Colonic mucosa (tissue), 4 donors: ENCODE measurements around the gene RFTN1. TPM values are rescaled to one million over a fixed set of nuclear protein-coding genes. Genes with fewer than 3 reads are reported as not detected.
A peak's percentile ranks its signal among the peaks of the same experiment; 100 is the strongest.
"Not testable (repeated sequence)": the region's sequence is repeated elsewhere in the genome, so short reads cannot be mapped to it uniquely, and the experiment has no call there.

ENCODE experiments used
- DNase-seq: peaks from one replicate; pipeline ENCODE4 v3.0.0-alpha.2; 2020
- H3K27ac ChIP-seq: fragments of 200-600 bp; one replicate; pipeline ENCODE4 v1.8.0; 2021
- H3K27me3 ChIP-seq: fragments of 200-600 bp; one replicate; pipeline ENCODE4 v1.8.0; 2021
- H3K36me3 ChIP-seq: fragments of 200-600 bp; one replicate; pipeline ENCODE4 v1.8.0; 2021
- H3K4me1 ChIP-seq: fragments of 200-600 bp; one replicate; pipeline ENCODE4 v1.8.0; 2021; ENCODE audit warnings: mild to moderate bottlenecking
- H3K4me3 ChIP-seq: fragments of 200-600 bp; one replicate; pipeline ENCODE4 v1.8.0; 2021
- H3K9ac ChIP-seq, 2 donors: one replicate each; pipeline ENCODE4 v1.7.0; 2013; ENCODE audit warnings: control low read depth in 2 of 2, low read depth in 2 of 2, low read length in 2 of 2
- H3K9me3 ChIP-seq: fragments of 200-600 bp; one replicate; pipeline ENCODE4 v1.8.0; 2021
- intact Hi-C: fragments of 100-400 bp; cut with DNase I; formaldehyde crosslinking; loops from one replicate; pipeline ENCODE4 v1.14.1; 2022
- total RNA-seq, 2 donors: library from RNA; stranded (reverse); fragmentation: NEBNext Ultra II Directional in 1 of 2; extraction: Animal tissue kit (Norgen Biotek cat#: 25700) in 1 of 2; gene quantifications; one replicate each; pipeline ENCODE4 v1.2.1, GENCODE V29; 2021
- TF ChIP-seq, protein P1 (sequence below): fragments of 200-600 bp; IDR thresholded peaks from one replicate; pipeline ENCODE4 v1.8.0; 2022; ENCODE audit warnings: antibody characterized with exemption, mild to moderate bottlenecking
- donor health status: healthy.
- donor health status: DM: no; HTN: no; CAD: no.
- donor health status: DM: no; HTN: no; CAD: no.

RFTN1 gene
- total RNA-seq, 2 donors from 2014 or later = 4.0 to 10.2 TPM

DNA sequence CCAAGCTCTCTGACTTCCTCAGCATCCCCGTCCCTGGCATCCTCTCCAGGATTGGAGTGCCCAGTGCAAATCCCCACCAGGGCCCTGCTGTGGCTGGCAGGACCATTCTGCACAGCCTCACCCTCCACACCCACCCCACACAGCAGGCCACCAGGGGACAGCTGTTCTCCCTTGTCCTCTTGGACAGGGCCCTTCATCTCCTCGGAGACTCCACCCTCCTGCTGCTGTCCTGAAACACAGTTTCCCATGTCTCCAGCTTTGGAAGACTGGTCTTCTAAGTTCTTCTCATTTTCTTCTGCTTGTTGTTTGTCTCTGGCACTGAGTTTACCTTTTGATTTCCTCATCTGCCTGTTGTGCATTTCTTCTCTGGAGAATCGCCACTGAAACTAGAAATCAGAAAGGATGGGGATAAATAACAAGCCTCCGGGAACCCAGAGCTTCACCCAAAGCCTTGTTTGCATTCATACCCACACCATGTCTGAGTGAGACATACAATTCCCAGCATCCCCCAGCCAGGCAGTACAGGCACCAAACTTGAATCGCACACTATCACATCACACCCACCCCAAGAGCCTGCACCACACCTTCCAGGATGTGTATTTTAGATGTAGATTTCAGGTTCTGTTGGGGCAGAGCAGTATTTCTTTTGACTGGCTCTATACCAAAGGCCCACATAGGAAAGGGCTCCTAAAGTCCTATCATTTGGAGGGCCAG is 196.5 kb downstream of the RFTN1 start:
- intact Hi-C loops = no loop called here
- Histone ChIP-seq H3K4me1 (no peaks in the 10 kb centered on the region), H3K9ac (no peak overlapping the region), H3K36me3 (no peaks in the 10 kb centered on the region), H3K27me3 (no peaks in the 10 kb centered on the region), H3K27ac (no peak overlapping the region), H3K4me3 (no peak overlapping the region), H3K9me3 (no peaks in the 10 kb centered on the region)
- TF ChIP-seq, protein P1, sequence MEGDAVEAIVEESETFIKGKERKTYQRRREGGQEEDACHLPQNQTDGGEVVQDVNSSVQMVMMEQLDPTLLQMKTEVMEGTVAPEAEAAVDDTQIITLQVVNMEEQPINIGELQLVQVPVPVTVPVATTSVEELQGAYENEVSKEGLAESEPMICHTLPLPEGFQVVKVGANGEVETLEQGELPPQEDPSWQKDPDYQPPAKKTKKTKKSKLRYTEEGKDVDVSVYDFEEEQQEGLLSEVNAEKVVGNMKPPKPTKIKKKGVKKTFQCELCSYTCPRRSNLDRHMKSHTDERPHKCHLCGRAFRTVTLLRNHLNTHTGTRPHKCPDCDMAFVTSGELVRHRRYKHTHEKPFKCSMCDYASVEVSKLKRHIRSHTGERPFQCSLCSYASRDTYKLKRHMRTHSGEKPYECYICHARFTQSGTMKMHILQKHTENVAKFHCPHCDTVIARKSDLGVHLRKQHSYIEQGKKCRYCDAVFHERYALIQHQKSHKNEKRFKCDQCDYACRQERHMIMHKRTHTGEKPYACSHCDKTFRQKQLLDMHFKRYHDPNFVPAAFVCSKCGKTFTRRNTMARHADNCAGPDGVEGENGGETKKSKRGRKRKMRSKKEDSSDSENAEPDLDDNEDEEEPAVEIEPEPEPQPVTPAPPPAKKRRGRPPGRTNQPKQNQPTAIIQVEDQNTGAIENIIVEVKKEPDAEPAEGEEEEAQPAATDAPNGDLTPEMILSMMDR = no peak
- DNase-seq = no peak

DNA sequence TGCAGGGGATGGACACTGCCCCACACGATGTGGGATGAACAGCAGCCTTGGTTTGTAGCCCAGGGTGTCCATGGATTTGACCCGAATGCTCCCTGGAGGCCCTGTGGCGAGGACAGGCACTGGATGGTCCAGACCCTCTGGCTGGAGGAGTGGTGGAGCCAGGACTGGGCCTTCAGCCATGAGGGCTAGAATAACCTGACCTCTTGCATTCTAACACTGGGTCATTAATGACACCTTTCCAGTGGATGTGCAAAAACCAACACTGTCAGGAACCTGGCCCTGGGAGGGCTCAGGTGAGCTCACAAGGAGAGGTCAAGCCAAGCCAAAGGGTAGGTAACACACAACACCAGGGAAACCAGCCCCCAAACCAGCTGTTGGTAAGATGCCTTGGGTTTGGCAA is 197.1 kb downstream of the RFTN1 start:
- Histone ChIP-seq H3K4me3 (no peak overlapping the region), H3K27ac (no peak overlapping the region), H3K4me1 (no peaks in the 10 kb centered on the region), H3K9ac (no peak overlapping the region), H3K27me3 (no peaks in the 10 kb centered on the region), H3K36me3 (no peaks in the 10 kb centered on the region), H3K9me3 (no peaks in the 10 kb centered on the region)
- intact Hi-C loops = no loop called here
- TF ChIP-seq, protein P1 = no peak
- no peak for DNase-seq

DNA sequence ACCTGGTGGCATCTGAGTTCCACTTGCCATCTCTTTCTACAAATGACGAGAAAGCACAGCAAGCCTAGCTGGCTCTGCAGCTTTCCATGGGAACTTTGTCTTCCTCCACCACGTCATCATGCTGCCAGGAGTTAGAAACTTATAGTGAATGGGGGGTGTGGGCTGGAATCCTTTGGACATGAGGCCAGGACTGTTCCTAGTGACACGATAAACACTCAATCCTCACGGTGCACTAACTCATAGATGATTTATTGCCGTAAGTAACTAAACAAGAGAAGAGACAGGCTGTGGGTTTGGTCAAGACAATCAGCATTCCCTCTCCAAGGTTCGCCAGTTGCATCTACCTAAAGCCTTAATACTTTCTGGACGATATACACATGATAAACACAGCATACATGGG is 197.9 kb downstream of the RFTN1 start:
- no peak overlapping the region for H3K4me3 ChIP-seq
- intact Hi-C loops = no loop called here
- H3K27ac ChIP-seq = no peak overlapping the region

DNA sequence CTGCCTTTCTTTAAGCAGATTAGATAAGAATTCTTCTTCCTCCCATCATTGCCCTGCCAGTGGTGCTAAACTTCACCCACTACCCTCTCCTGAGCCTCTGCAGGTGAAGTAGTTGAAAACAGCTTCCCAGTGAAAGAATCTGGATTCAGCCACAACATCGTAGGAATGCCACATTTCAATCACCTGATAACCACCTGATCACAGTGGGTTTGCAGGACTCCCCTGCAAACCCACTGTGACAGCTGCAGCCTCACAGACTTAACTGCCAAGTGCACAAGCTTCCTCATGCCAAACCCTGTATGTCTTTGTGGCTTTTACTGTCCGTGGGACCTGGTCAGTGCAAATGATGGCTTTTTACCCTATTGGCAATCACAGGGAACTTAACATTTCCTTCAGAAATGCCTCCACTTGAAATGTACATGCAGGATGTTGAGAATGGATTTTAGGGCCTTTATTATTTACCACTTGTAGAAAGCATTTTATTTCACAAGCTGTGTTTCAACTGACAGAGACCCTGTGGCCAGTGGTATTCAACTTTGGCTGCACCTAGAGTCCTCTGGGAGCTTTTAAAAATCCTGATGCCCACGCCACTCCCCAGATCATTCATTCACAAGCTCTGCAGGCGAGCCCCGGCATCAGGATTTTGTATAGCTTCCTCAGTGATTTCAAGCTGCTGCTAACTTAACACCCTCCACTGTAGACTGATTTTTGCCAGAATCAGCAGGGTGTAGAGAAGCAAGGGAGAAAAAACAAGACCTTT is 199.4 kb downstream of the RFTN1 start:
- Histone ChIP-seq H3K9ac (no peak overlapping the region), H3K27ac (no peak overlapping the region)

More for the DNA sequence above, 197.9 kb downstream of the RFTN1 start:
- Histone ChIP-seq H3K9me3 (no peaks in the 10 kb centered on the region), H3K9ac (no peak overlapping the region), H3K36me3 (no peaks in the 10 kb centered on the region), H3K27me3 (no peaks in the 10 kb centered on the region), H3K4me1 (no peaks in the 10 kb centered on the region)
- TF ChIP-seq, protein P1 = no peak
- DNase-seq = no peak

DNA sequence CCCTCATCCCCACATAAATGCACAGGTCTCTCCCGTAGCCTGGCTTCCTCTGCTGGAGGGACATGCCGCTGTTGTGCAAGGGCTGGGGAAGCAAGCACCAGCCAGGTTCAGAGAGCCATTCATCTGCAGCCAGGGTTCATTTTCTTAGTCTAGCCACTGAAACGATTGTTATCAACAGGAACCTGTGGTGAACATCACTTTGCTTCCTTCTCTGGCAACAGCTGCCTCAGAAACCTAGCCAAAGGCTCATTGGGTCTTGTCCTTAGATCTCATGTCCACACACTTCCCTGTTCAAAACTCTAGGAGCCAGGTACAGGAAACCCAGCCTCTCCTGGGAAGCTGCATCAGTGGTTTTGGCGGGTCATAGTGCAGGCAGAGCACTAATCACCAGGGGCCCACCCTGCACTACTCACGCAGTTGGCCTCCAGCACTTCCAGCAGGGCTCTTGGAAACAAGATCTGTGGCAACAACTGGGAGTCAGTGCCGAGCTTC is 201.5 kb downstream of the RFTN1 start:
- Histone ChIP-seq H3K9ac (no peak overlapping the region), H3K4me1 (no peaks in the 10 kb centered on the region), H3K27me3 (no peaks in the 10 kb centered on the region), H3K27ac (peak overlapping the region; percentile 11), H3K9me3 (no peaks in the 10 kb centered on the region), H3K36me3 (no peaks in the 10 kb centered on the region), H3K4me3 (no peak overlapping the region)
- TF ChIP-seq, protein P1 = no peak
- intact Hi-C loops = no loop called here
- no peak for DNase-seq

More for the DNA sequence above, 199.4 kb downstream of the RFTN1 start:
- Histone ChIP-seq H3K27me3 (no peaks in the 10 kb centered on the region), H3K4me1 (no peaks in the 10 kb centered on the region), H3K36me3 (no peaks in the 10 kb centered on the region), H3K9me3 (no peaks in the 10 kb centered on the region), H3K4me3 (no peak overlapping the region)
- DNase-seq = peak; percentile 12
- TF ChIP-seq, protein P1 = no peak
- intact Hi-C loops = no loop called here

DNA sequence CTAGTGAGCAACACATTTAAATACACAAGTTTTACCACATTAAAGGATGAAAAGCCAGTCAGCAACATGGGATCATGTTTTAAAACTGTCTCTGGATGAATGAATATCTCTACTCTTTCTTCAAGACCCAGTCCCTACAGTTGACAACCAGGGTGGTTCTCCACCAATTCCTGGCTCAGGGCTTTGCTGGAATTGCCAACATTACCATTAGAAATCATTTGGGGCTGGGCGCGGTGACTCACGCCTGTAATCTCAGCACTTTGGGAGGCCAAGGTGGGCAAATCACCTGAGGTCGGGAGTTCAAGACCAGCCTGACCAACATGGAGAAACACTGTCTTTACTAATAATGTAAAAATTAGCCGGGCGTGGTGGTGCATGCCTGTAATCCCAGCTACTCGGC is 203.0 kb downstream of the RFTN1 start:
- H3K9me3 ChIP-seq, H3K4me1 ChIP-seq, H3K27me3 ChIP-seq, H3K9ac ChIP-seq, H3K36me3 ChIP-seq, H3K27ac ChIP-seq, intact Hi-C loops, H3K4me3 ChIP-seq: not testable (repeated sequence)
- DNase-seq = peak; percentile 9
